ENCODE measurements around the gene AADAC. TPM values are rescaled to one million over a fixed set of nuclear protein-coding genes. Genes with fewer than 3 reads are reported as not detected.

AADAC gene
- polyA plus RNA-seq, 1 of the 3 experiments (the other 2 are of a cell fraction) = 1.2 TPM

- ChIA-PET CTCF (no interaction called here), POLR2A (no interaction called here)
Observed at GRCh38 chr3:151768393-151768930, 45.5 kb upstream of the AADAC start.

GRCh38 chr3:151769175-151769574 is 44.7 kb upstream of the AADAC start:
- Histone ChIP-seq H3K4me3 (ENCODE audit: low read depth in 2 of 2, low read length in 1 of 2) (no peak overlapping the region; a peak in 1 of 4 replicates), H3K9me3 (no peaks in the 10 kb centered on the region), H2AFZ (ENCODE audit: low read depth) (no peak overlapping the region), H3K36me3 (replicated peaks in 1 of 2; ENCODE audit: control insufficient read depth in 1 of 2, insufficient read depth in 2 of 2, low read length in 1 of 2) (peaks cover 2 to 7% of the 10 kb centered on the region in 2 experiments), H3K4me1 (ENCODE audit: control insufficient read depth in 1 of 2, insufficient read depth in 2 of 2, low read depth in 1 of 2, low read length in 1 of 2) (peaks cover 0 to 23% of the 10 kb centered on the region in 2 experiments; a peak in 2 of 4 replicates), H3K4me2 (peak overlapping the region; percentile 31; the same call in 1 of the 2 replicates), H3K79me2 (ENCODE audit: insufficient read depth) (peaks cover 50% of the 10 kb centered on the region), H3F3A (replicated peaks; ENCODE audit: insufficient read depth) (peaks cover 11% of the 10 kb centered on the region), H3K27me3 (ENCODE audit: insufficient read depth) (no peaks in the 10 kb centered on the region), H3K27ac (ENCODE audit: low read depth in 2 of 2, low read length in 1 of 2) (peak overlapping the region in 1 of 2 experiments; percentile 84; a peak in 2 of 4 replicates), H3K9me2 (no peaks in the 10 kb centered on the region), H3K9ac (peak overlapping the region; percentile 28; the same call in 1 of the 2 replicates), H4K20me1 (ENCODE audit: insufficient read depth) (no peaks in the 10 kb centered on the region)
- no peak for DNase-seq
- 17% methylated on average over 2 of the region's 2 CpGs for WGBS (ENCODE audit: low lambda C conversion rate)
- POLR2A ChIA-PET = no interaction called here
- CTCF ChIA-PET = no interaction called here
- TF ChIP-seq POLR2AphosphoS5 (IDR thresholded peaks at IDR 0.05; ENCODE audit: low read depth, low read length) (no peak), RAD21 (IDR thresholded peaks at IDR 0.05; ENCODE audit: low read length) (no peak), FOSL2 (IDR thresholded peaks at IDR 0.05; ENCODE audit: borderline replicate concordance, low read depth) (no peak), ZBTB33 (IDR thresholded peaks at IDR 0.05; ENCODE audit: borderline replicate concordance, low read depth) (no peak), SMC3 (IDR thresholded peaks at IDR 0.05; ENCODE audit: low read depth, low read length) (no peak), RXRA (IDR thresholded peaks at IDR 0.05; ENCODE audit: borderline replicate concordance, low read depth) (no peak), GATA2 (CRISPR knock-in tag; IDR thresholded peaks at IDR 0.05) (no peak)

More at GRCh38 chr3:151768393-151768930, 45.5 kb upstream of the AADAC start:
- no peak overlapping the region; a peak in 1 of 4 replicates for H3K4me3 ChIP-seq (ENCODE audit: low read depth in 2 of 2, low read length in 1 of 2)
- H3K9me2 ChIP-seq = no peaks in the 10 kb centered on the region
- no peak overlapping the region for H2AFZ ChIP-seq (ENCODE audit: low read depth)
- TF ChIP-seq POLR2AphosphoS5 (IDR thresholded peaks at IDR 0.05; ENCODE audit: low read depth, low read length) (no peak), GABPA (IDR thresholded peaks at IDR 0.05; ENCODE audit: low read depth) (no peak), EP300 (IDR thresholded peaks at IDR 0.05; ENCODE audit: borderline replicate concordance in 1 of 2, low read depth in 1 of 2, low read length in 1 of 2) (no peak), SIN3A (IDR thresholded peaks at IDR 0.05; ENCODE audit: borderline replicate concordance, low read depth, low read length) (no peak), EZH2phosphoT487 (IDR thresholded peaks at IDR 0.05; ENCODE audit: borderline replicate concordance, low read depth) (no peak), MAX (IDR thresholded peaks at IDR 0.05; ENCODE audit: low read depth) (no peak), GATA2 (CRISPR knock-in tag; IDR thresholded peaks at IDR 0.05) (no peak), RXRA (IDR thresholded peaks at IDR 0.05; ENCODE audit: borderline replicate concordance, low read depth) (no peak), FOXJ3 (CRISPR knock-in tag; IDR thresholded peaks at IDR 0.05) (no peak), FOXM1 (IDR thresholded peaks at IDR 0.05; ENCODE audit: low read depth) (no peak), RCOR1 (IDR thresholded peaks at IDR 0.05; ENCODE audit: low read length) (no peak), MXI1 (IDR thresholded peaks at IDR 0.05; ENCODE audit: low read depth, low read length) (no peak), CHD2 (IDR thresholded peaks at IDR 0.05; ENCODE audit: low read length, partially characterized antibody) (no peak)
- 29% methylated on average over 1 of the region's 1 CpG for WGBS (ENCODE audit: low lambda C conversion rate)
- H3K4me2 ChIP-seq = peak overlapping the region; percentile 31; the same call in 1 of the 2 replicates
- peaks cover 0 to 23% of the 10 kb centered on the region in 2 experiments; a peak in 2 of 4 replicates for H3K4me1 ChIP-seq (ENCODE audit: control insufficient read depth in 1 of 2, insufficient read depth in 2 of 2, low read depth in 1 of 2, low read length in 1 of 2)
- H3K9ac ChIP-seq = peak overlapping the region; percentile 28; the same call in 1 of the 2 replicates
- H3F3A ChIP-seq (replicated peaks; ENCODE audit: insufficient read depth) = peaks cover 11% of the 10 kb centered on the region
- no peaks in the 10 kb centered on the region for H4K20me1 ChIP-seq (ENCODE audit: insufficient read depth)
- DNase-seq = no peak
- peak overlapping the region in 1 of 2 experiments; percentile 84; a peak in 2 of 4 replicates for H3K27ac ChIP-seq (ENCODE audit: low read depth in 2 of 2, low read length in 1 of 2)
- H3K9me3 ChIP-seq = no peaks in the 10 kb centered on the region
- H3K36me3 ChIP-seq (replicated peaks in 1 of 2; ENCODE audit: control insufficient read depth in 1 of 2, insufficient read depth in 2 of 2, low read length in 1 of 2) = peaks cover 2 to 7% of the 10 kb centered on the region in 2 experiments
- H3K27me3 ChIP-seq (ENCODE audit: insufficient read depth) = no peaks in the 10 kb centered on the region
- H3K79me2 ChIP-seq (ENCODE audit: insufficient read depth) = peaks cover 49% of the 10 kb centered on the region

All from SK-N-SH (cell line).